T-cell (primary cell): ENCODE data around the gene CHST10. TPM values are rescaled to one million over a fixed set of nuclear protein-coding genes. Genes with fewer than 3 reads are reported as not detected.
"Not testable (repeated sequence)": the region's sequence is repeated elsewhere in the genome, so short reads cannot be mapped to it uniquely, and the experiment has no call there.

Experiments
- ATAC-seq, 4 experiments: fragments of 200-7000 bp in 3 of 4; fragments of 150-1000 bp in 1 of 4; cut with Tn5 transposase; replicated peaks in 1 of 4; 1 replicate in 3 of 4; 2 replicates in 1 of 4; pipeline ENCODE4 v1.10.0; 2021; ENCODE audit warnings: moderate library complexity in 3 of 4, mild to moderate bottlenecking in 2 of 4, moderate number of reproducible peaks in 1 of 4
- CTCF ChIA-PET, 2 donors: fragments of 300-600 bp; sonication (Branson Sonifier 250); formaldehyde crosslinking; loops; one replicate each; lab custom pipeline; 2022; ENCODE audit warnings: antibody characterized with exemption in 2 of 2; lab: Charles Lee
- POLR2A ChIA-PET, 2 donors: fragments of 300-600 bp; sonication (Branson Sonifier 250); formaldehyde crosslinking; loops; one replicate each; lab custom pipeline; 2022; ENCODE audit warnings: antibody characterized with exemption in 2 of 2; lab: Charles Lee
- DNase-seq, 35 experiments: peaks; one replicate each; pipeline versions ENCODE4 v3.0.0 to v3.0.0-alpha.2; 2013 to 2023
- H3K27ac ChIP-seq: one replicate; pipeline ENCODE4 v1.5.1; 2013; ENCODE audit warnings: low read length
- H3K27me3 ChIP-seq, 2 experiments: replicated peaks in 1 of 2; 1 replicate in 1 of 2; 2 replicates in 1 of 2; pipeline versions ENCODE4 v1.6.1 to v1.7.0; 2013; ENCODE audit warnings: low read length in 1 of 2, mixed read lengths in 1 of 2; ENCODE audit not compliant: control insufficient read depth in 2 of 2, insufficient read depth in 2 of 2; ENCODE audit errors: extremely low read depth in 1 of 2
- H3K36me3 ChIP-seq, 2 donors: 1 replicate in 1 of 2; 2 replicates in 1 of 2; pipeline versions ENCODE4 v1.6.1 to v1.7.0; 2013; ENCODE audit warnings: low read length in 1 of 2; ENCODE audit not compliant: control insufficient read depth in 2 of 2, insufficient read depth in 1 of 2; ENCODE audit errors: extremely low read depth in 1 of 2
- H3K4me1 ChIP-seq, 2 experiments: 1 replicate in 1 of 2; 2 replicates in 1 of 2; pipeline versions ENCODE4 v1.6.1 to v1.7.0; 2013; ENCODE audit warnings: low read length in 2 of 2, mixed read lengths in 1 of 2; ENCODE audit not compliant: insufficient read depth in 2 of 2, control insufficient read depth in 1 of 2; ENCODE audit errors: extremely low read depth in 1 of 2
- H3K4me3 ChIP-seq, 2 donors: 1 replicate in 1 of 2; 2 replicates in 1 of 2; pipeline versions ENCODE4 v1.5.1 to v1.7.0; 2013; ENCODE audit warnings: mild to moderate bottlenecking in 2 of 2, low read length in 1 of 2, moderate library complexity in 1 of 2; ENCODE audit not compliant: control insufficient read depth in 1 of 2; ENCODE audit errors: extremely low read depth in 1 of 2
- H3K9me3 ChIP-seq: 2 replicates; pipeline ENCODE4 v1.7.0; 2013
- H3K27ac Mint-ChIP-seq, 2 donors: one replicate each; pipeline ENCODE4 v1.8.0; 2020 to 2021; ENCODE audit warnings: mild to moderate bottlenecking in 2 of 2, mixed read lengths in 2 of 2
- H3K27me3 Mint-ChIP-seq, 2 donors: one replicate each; pipeline ENCODE4 v1.8.0; 2021 to 2022; ENCODE audit warnings: mixed read lengths in 2 of 2
- H3K36me3 Mint-ChIP-seq: one replicate; pipeline ENCODE4 v1.8.0; 2021; ENCODE audit warnings: mixed read lengths
- H3K4me1 Mint-ChIP-seq, 3 donors: one replicate each; pipeline ENCODE4 v1.8.0; 2020 to 2022; ENCODE audit warnings: mixed read lengths in 3 of 3, mild to moderate bottlenecking in 1 of 3
- H3K4me3 Mint-ChIP-seq, 3 donors: one replicate each; pipeline ENCODE4 v1.8.0; 2020 to 2022; ENCODE audit warnings: mild to moderate bottlenecking in 3 of 3, mixed read lengths in 3 of 3, moderate library complexity in 3 of 3
- H3K9me3 Mint-ChIP-seq, 3 donors: one replicate each; pipeline ENCODE4 v1.8.0; 2020 to 2022; ENCODE audit warnings: mixed read lengths in 3 of 3
- WGBS: methylation state at CpG from one replicate; pipeline ENCODE4 v1.1.5; 2013; ENCODE audit warnings: missing lambda C conversion rate; ENCODE audit not compliant: insufficient coverage; 5-methylcytosine and 5-hydroxymethylcytosine counted together
- total RNA-seq, 35 experiments: library from RNA in 6 of 35; stranded (reverse) in 6 of 35; fragments of 120-200 nt in 1 of 35; gene quantifications; one replicate each; pipeline versions ENCODE4 v1.2.1 to v1.2.4 and lab custom pipeline; 2013 to 2026

CHST10 gene
- total RNA-seq, 5 donors from 2014 or later (not counting 1 experiment from before 2014, with no cell fraction given), result 3.4 to 5.8 (median 4.1) TPM

- H3K4me3 ChIP-seq, H3K27me3 ChIP-seq, H3K9me3 ChIP-seq, ATAC-seq, DNase-seq, CTCF ChIA-PET, H3K4me1 ChIP-seq, H3K27ac ChIP-seq, H3K27ac Mint-ChIP-seq, H3K4me3 Mint-ChIP-seq, H3K36me3 ChIP-seq, H3K36me3 Mint-ChIP-seq, POLR2A ChIA-PET, H3K4me1 Mint-ChIP-seq: not testable (repeated sequence)
- peaks cover 20 to 33% of the 10 kb centered on the region in 2 donors for H3K27me3 Mint-ChIP-seq
- H3K9me3 Mint-ChIP-seq, result peaks cover 0 to 12% (median 6%) of the 10 kb centered on the region in 3 donors
- WGBS, result no CpG with 5 or more reads among the region's 2 CpGs
Observed at GRCh38 chr2:100342466-100342865, 75.0 kb downstream of the CHST10 start.

Other genes with a start within 250 kb of the CHST10 start
- gene LONRF2, start 95.2 kb downstream of the CHST10 start, total RNA-seq, result under 1 TPM in 4 of 5 donors, not detected in 1; 0.19 to 0.30 (median 0.29) TPM
- not detected for gene NMS, start 52.8 kb upstream of the CHST10 start, total RNA-seq
- 10 to 100 TPM; 17.2 to 21.9 (median 18.6) TPM for gene PDCL3, start 145.3 kb upstream of the CHST10 start, total RNA-seq